Stimulated activated naive B cell treated with anti-CD40 and anti-IgM and Interleukin-4, amounts not matched to agents 10 μg/mL and 1 μg/mL and 100 μg/mL, for 72 hours (primary cell): ENCODE measurements around the gene TDRD7.
A peak's percentile ranks its signal among the peaks of the same experiment; 100 is the strongest.
"Not testable (repeated sequence)": the region's sequence is repeated elsewhere in the genome, so short reads cannot be mapped to it uniquely, and the experiment has no call there.

Experiments
- ATAC-seq, 2 donors: fragments of 150-1000 bp; cut with Tn5 transposase; replicated peaks; 2 replicates each; pipeline ENCODE4 v1.10.0; 2021; ENCODE audit warnings: moderate library complexity in 1 of 2
- DNase-seq: peaks from one replicate; pipeline ENCODE4 v3.0.0; 2021
- H3K27ac Mint-ChIP-seq: one replicate; pipeline ENCODE4 v1.8.0; 2022; ENCODE audit warnings: mild to moderate bottlenecking, mixed read lengths
- H3K27me3 Mint-ChIP-seq, 2 donors: one replicate each; pipeline ENCODE4 v1.8.0; 2022; ENCODE audit warnings: mixed read lengths in 2 of 2
- H3K36me3 Mint-ChIP-seq, 2 donors: one replicate each; pipeline ENCODE4 v1.8.0; 2022; ENCODE audit warnings: mixed read lengths in 2 of 2, mild to moderate bottlenecking in 1 of 2
- H3K4me1 Mint-ChIP-seq, 2 donors: one replicate each; pipeline ENCODE4 v1.8.0; 2022; ENCODE audit warnings: mixed read lengths in 2 of 2, mild to moderate bottlenecking in 1 of 2
- H3K4me3 Mint-ChIP-seq, 2 donors: one replicate each; pipeline ENCODE4 v1.8.0; 2022; ENCODE audit warnings: mild to moderate bottlenecking in 2 of 2, mixed read lengths in 2 of 2, moderate library complexity in 1 of 2
- H3K9me3 Mint-ChIP-seq, 2 donors: one replicate each; pipeline ENCODE4 v1.8.0; 2022; ENCODE audit warnings: mixed read lengths in 2 of 2, mild to moderate bottlenecking in 1 of 2

The TDRD7 gene

GRCh38 chr9:97425336-97425972, 13.6 kb downstream of the TDRD7 start:
- DNase-seq (no peak), ATAC-seq (no peak)
- H3K27me3 Mint-ChIP-seq = no peaks in the 10 kb centered on the region
- no peak overlapping the region for H3K4me3 Mint-ChIP-seq
- H3K27ac Mint-ChIP-seq = no peak overlapping the region
- H3K9me3 Mint-ChIP-seq = peaks cover 4% of the 10 kb centered on the region in 2 donors
- H3K4me1 Mint-ChIP-seq = no peaks in the 10 kb centered on the region
- peaks cover 21 to 34% of the 10 kb centered on the region in 2 donors for H3K36me3 Mint-ChIP-seq

- Mint-ChIP-seq H3K36me3 (peaks cover 21 to 36% of the 10 kb centered on the region in 2 donors), H3K27me3 (no peaks in the 10 kb centered on the region), H3K4me3 (no peak overlapping the region), H3K4me1 (no peaks in the 10 kb centered on the region), H3K27ac (no peak overlapping the region), H3K9me3 (peaks cover 4% of the 10 kb centered on the region in 2 donors)
- DNase-seq = no peak
- ATAC-seq = no peak
Observed at GRCh38 chr9:97425973-97426336, 14.1 kb downstream of the TDRD7 start.

- H3K9me3 Mint-ChIP-seq = peaks cover 4% of the 10 kb centered on the region in 2 donors
- H3K27me3 Mint-ChIP-seq = no peaks in the 10 kb centered on the region
- ATAC-seq = no peak
- no peak overlapping the region for H3K27ac Mint-ChIP-seq
- no peak for DNase-seq
- H3K4me1 Mint-ChIP-seq = no peaks in the 10 kb centered on the region
- H3K4me3 Mint-ChIP-seq = no peak overlapping the region
- H3K36me3 Mint-ChIP-seq = peaks cover 28 to 37% of the 10 kb centered on the region in 2 donors
Observed at GRCh38 chr9:97427885-97428284, 16.0 kb downstream of the TDRD7 start.

- peaks cover 26 to 35% of the 10 kb centered on the region in 2 donors for H3K36me3 Mint-ChIP-seq
- no peaks in the 10 kb centered on the region for H3K27me3 Mint-ChIP-seq
- H3K4me3 Mint-ChIP-seq = no peak overlapping the region
- H3K4me1 Mint-ChIP-seq = peaks cover 0 to 5% of the 10 kb centered on the region in 2 donors
- no peaks in the 10 kb centered on the region for H3K9me3 Mint-ChIP-seq
- no peak overlapping the region for H3K27ac Mint-ChIP-seq
- ATAC-seq = no peak
- DNase-seq = no peak
Observed at GRCh38 chr9:97430316-97431043, 18.6 kb downstream of the TDRD7 start.

GRCh38 chr9:97431044-97431441, 19.1 kb downstream of the TDRD7 start:
- Mint-ChIP-seq H3K36me3 (peaks cover 26 to 35% of the 10 kb centered on the region in 2 donors), H3K9me3 (no peaks in the 10 kb centered on the region), H3K4me1 (peaks cover 0 to 5% of the 10 kb centered on the region in 2 donors), H3K27me3 (no peaks in the 10 kb centered on the region), H3K27ac (no peak overlapping the region), H3K4me3 (no peak overlapping the region)
- DNase-seq = no peak
- ATAC-seq = no peak

GRCh38 chr9:97431549-97432143, 19.8 kb downstream of the TDRD7 start:
- Mint-ChIP-seq H3K9me3 (no peaks in the 10 kb centered on the region), H3K4me1 (peaks cover 0 to 5% of the 10 kb centered on the region in 2 donors), H3K36me3 (peaks cover 26 to 35% of the 10 kb centered on the region in 2 donors), H3K27ac (no peak overlapping the region), H3K4me3 (no peak overlapping the region), H3K27me3 (no peaks in the 10 kb centered on the region)
- DNase-seq (no peak), ATAC-seq (no peak)

- no peaks in the 10 kb centered on the region for H3K27me3 Mint-ChIP-seq
Observed at GRCh38 chr9:97437051-97437600, 25.2 kb downstream of the TDRD7 start.

GRCh38 chr9:97438257-97438656, 26.4 kb downstream of the TDRD7 start:
- Mint-ChIP-seq H3K36me3 (peaks cover 9 to 29% of the 10 kb centered on the region in 2 donors), H3K4me3 (no peak overlapping the region), H3K27me3 (no peaks in the 10 kb centered on the region), H3K9me3 (no peaks in the 10 kb centered on the region), H3K4me1 (peaks cover 0 to 5% of the 10 kb centered on the region in 2 donors), H3K27ac (no peak overlapping the region)
- DNase-seq (no peak), ATAC-seq (no peak)

More at GRCh38 chr9:97437051-97437600, 25.2 kb downstream of the TDRD7 start:
- Mint-ChIP-seq H3K4me3 (no peak overlapping the region), H3K27ac (no peak overlapping the region), H3K36me3 (peaks cover 13 to 25% of the 10 kb centered on the region in 2 donors), H3K9me3 (no peaks in the 10 kb centered on the region), H3K4me1 (peaks cover 0 to 5% of the 10 kb centered on the region in 2 donors)
- ATAC-seq (no peak), DNase-seq (no peak)

- Mint-ChIP-seq H3K27ac (no peak overlapping the region), H3K27me3 (no peaks in the 10 kb centered on the region), H3K4me1 (peaks cover 0 to under 1% of the 10 kb centered on the region in 2 donors), H3K4me3 (no peak overlapping the region), H3K9me3 (no peaks in the 10 kb centered on the region), H3K36me3 (peaks cover 7 to 26% of the 10 kb centered on the region in 2 donors)
- DNase-seq (no peak), ATAC-seq (no peak)
Observed at GRCh38 chr9:97438666-97439065, 26.8 kb downstream of the TDRD7 start.

- H3K4me3 Mint-ChIP-seq = no peak overlapping the region
- no peak overlapping the region for H3K27ac Mint-ChIP-seq
- no peaks in the 10 kb centered on the region for H3K4me1 Mint-ChIP-seq
- H3K9me3 Mint-ChIP-seq = no peaks in the 10 kb centered on the region
- H3K27me3 Mint-ChIP-seq = no peaks in the 10 kb centered on the region
- no peak for ATAC-seq
- no peak for DNase-seq
- peaks cover 2 to 20% of the 10 kb centered on the region in 2 donors for H3K36me3 Mint-ChIP-seq
Observed at GRCh38 chr9:97440160-97440559, 28.3 kb downstream of the TDRD7 start.

- Mint-ChIP-seq H3K27ac (no peak overlapping the region), H3K9me3 (no peaks in the 10 kb centered on the region), H3K27me3 (no peaks in the 10 kb centered on the region), H3K36me3 (peaks cover 5 to 24% of the 10 kb centered on the region in 2 donors), H3K4me1 (no peaks in the 10 kb centered on the region), H3K4me3 (no peak overlapping the region)
- DNase-seq = no peak
- no peak for ATAC-seq
Observed at GRCh38 chr9:97441729-97442128, 29.8 kb downstream of the TDRD7 start.

- DNase-seq (no peak), ATAC-seq (no peak)
- Mint-ChIP-seq H3K9me3 (no peaks in the 10 kb centered on the region), H3K27ac (peak overlapping the region; percentile 3), H3K4me1 (no peaks in the 10 kb centered on the region), H3K36me3 (peaks cover 11 to 41% of the 10 kb centered on the region in 2 donors), H3K27me3 (no peaks in the 10 kb centered on the region), H3K4me3 (no peak overlapping the region)
Observed at GRCh38 chr9:97445119-97445701, 33.3 kb downstream of the TDRD7 start.

GRCh38 chr9:97447001-97447400, 35.1 kb downstream of the TDRD7 start:
- Mint-ChIP-seq H3K9me3 (no peaks in the 10 kb centered on the region), H3K27ac (no peak overlapping the region), H3K27me3 (no peaks in the 10 kb centered on the region), H3K36me3 (peaks cover 15 to 39% of the 10 kb centered on the region in 2 donors), H3K4me1 (no peaks in the 10 kb centered on the region), H3K4me3 (no peak overlapping the region)
- ATAC-seq (no peak), DNase-seq (no peak)

GRCh38 chr9:97453573-97453972, 41.7 kb downstream of the TDRD7 start:
- not testable (repeated sequence) for H3K9me3 Mint-ChIP-seq, ATAC-seq, H3K27me3 Mint-ChIP-seq

More at GRCh38 chr9:97453573-97453972, 41.7 kb downstream of the TDRD7 start:
- H3K4me1 Mint-ChIP-seq, DNase-seq, H3K4me3 Mint-ChIP-seq, H3K27ac Mint-ChIP-seq: not testable (repeated sequence)
- H3K36me3 Mint-ChIP-seq = peaks cover 30 to 42% of the 10 kb centered on the region in 2 donors
